ENCODE results near the gene RAP1GAP.

Gene RAP1GAP

DNA sequence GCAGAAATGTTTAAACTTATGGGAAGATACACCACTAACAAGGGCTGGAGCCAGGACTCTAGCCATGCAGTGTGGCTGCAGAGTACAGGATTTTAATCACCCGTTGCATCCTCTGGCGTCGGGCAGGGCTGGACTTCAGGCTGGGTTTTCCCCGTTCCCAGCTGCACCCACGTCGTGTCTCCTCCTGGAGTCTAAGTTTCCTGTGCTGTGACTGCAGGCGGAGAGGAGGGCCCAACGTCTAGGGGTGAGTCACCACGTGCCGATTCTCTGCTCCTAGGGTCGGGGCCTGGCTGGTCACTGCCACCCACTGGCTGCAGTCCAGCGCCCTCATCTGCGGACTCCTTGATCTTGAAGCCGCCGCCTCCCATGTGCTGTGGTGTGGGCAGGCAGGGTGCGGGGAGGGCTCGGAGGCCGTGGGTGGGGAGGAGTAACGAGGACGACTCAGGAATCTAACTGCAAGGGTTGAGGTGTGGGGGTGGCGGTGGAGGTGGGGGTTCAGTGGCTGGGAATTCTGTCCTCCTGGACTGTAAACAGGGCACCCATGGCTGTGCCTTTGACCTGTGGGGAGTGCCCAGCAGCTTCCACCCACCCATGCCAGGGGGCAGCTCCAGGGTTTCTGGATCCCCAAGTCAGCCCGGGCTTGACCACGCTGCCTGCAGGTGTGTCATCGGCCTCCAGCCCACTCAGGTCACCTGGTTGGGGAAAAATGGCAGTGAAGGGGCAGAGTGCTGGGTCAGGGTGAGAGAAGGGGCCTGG, 82.1 kb downstream of the RAP1GAP start:
- H3K4me3 ChIP-seq (ENCODE audit: control insufficient read depth, low read depth, low read length), result no peak overlapping the region
- TF ChIP-seq, protein P1, sequence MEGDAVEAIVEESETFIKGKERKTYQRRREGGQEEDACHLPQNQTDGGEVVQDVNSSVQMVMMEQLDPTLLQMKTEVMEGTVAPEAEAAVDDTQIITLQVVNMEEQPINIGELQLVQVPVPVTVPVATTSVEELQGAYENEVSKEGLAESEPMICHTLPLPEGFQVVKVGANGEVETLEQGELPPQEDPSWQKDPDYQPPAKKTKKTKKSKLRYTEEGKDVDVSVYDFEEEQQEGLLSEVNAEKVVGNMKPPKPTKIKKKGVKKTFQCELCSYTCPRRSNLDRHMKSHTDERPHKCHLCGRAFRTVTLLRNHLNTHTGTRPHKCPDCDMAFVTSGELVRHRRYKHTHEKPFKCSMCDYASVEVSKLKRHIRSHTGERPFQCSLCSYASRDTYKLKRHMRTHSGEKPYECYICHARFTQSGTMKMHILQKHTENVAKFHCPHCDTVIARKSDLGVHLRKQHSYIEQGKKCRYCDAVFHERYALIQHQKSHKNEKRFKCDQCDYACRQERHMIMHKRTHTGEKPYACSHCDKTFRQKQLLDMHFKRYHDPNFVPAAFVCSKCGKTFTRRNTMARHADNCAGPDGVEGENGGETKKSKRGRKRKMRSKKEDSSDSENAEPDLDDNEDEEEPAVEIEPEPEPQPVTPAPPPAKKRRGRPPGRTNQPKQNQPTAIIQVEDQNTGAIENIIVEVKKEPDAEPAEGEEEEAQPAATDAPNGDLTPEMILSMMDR (conservative IDR thresholded peaks at IDR 0.05; ENCODE audit: control insufficient read depth, insufficient read depth, low read depth, low read length), result no peak
- DNase-seq (ENCODE audit: low read depth), result peak; percentile 84

- DNase-seq (ENCODE audit: low read depth), result no peak
- no peak overlapping the region for H3K4me3 ChIP-seq (ENCODE audit: control insufficient read depth, low read depth, low read length)
- TF ChIP-seq, protein P1 (conservative IDR thresholded peaks at IDR 0.05; ENCODE audit: control insufficient read depth, insufficient read depth, low read depth, low read length), result no peak
Observed at GRCh38 chr1:21586222-21586621, 82.9 kb downstream of the RAP1GAP start.

GRCh38 chr1:21585037-21585436, 84.1 kb downstream of the RAP1GAP start:
- no peak for DNase-seq (ENCODE audit: low read depth)
- H3K4me3 ChIP-seq (ENCODE audit: control insufficient read depth, low read depth, low read length), result no peak overlapping the region
- TF ChIP-seq, protein P1 (conservative IDR thresholded peaks at IDR 0.05; ENCODE audit: control insufficient read depth, insufficient read depth, low read depth, low read length), result no peak

GRCh38 chr1:21584096-21584495, 85.1 kb downstream of the RAP1GAP start:
- TF ChIP-seq, protein P1 (conservative IDR thresholded peaks at IDR 0.05; ENCODE audit: control insufficient read depth, insufficient read depth, low read depth, low read length), result no peak
- no peak for DNase-seq (ENCODE audit: low read depth)

DNA sequence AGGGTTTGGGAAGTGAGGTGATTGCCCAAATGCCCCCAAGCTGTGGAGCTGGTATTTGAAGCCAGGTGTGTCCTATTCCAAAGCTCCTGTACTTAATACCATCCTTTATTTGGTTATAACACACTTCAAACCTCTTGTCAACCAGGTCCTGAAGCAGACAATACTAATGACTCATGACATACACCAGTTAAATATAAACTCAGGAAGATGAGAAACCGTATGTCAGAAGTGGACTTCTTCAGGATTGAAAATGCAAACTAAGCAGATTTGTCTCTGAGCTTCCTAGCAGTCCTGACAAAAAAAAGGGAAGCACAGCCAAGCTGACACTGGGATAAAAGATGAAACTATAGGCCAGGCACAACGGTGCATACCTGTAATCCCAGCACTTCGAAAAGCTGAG, 89.4 kb downstream of the RAP1GAP start:
- H3K4me3 ChIP-seq (ENCODE audit: control insufficient read depth, low read depth, low read length), result no peak overlapping the region
- no peak for DNase-seq (ENCODE audit: low read depth)
- TF ChIP-seq, protein P1 (conservative IDR thresholded peaks at IDR 0.05; ENCODE audit: control insufficient read depth, insufficient read depth, low read depth, low read length), result no peak

More at GRCh38 chr1:21584096-21584495, 85.1 kb downstream of the RAP1GAP start:
- no peak overlapping the region for H3K4me3 ChIP-seq (ENCODE audit: control insufficient read depth, low read depth, low read length)

DNA sequence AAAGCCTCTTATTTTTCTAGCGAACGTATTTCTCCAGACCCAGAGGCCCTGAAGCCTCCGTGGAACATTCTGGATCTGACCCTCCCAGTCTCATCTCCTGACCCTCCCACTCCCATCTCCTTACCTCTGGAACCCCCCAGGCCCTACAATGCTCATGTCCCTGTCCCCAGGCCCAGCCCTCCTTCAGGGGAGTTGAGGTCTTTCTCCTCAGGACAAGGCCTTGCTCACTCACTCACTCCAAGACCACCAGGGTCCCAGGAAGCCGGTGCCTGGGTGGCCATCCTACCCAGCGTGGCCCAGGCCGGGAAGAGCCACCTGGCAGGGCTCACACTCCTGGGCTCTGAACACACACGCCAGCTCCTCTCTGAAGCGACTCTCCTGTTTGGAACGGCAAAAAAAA, 91.2 kb downstream of the RAP1GAP start:
- no peak for DNase-seq (ENCODE audit: low read depth)
- H3K4me3 ChIP-seq (ENCODE audit: control insufficient read depth, low read depth, low read length), result no peak overlapping the region
- TF ChIP-seq, protein P1 (conservative IDR thresholded peaks at IDR 0.05; ENCODE audit: control insufficient read depth, insufficient read depth, low read depth, low read length), result no peak
